PFSK-1 (cell line): ENCODE results near the gene ANKS1B.

Source experiments
- FOXP2 ChIP-seq: optimal IDR thresholded peaks from 2 replicates; pipeline ENCODE3; 2011; ENCODE audit warnings: borderline replicate concordance, control low read depth, inconsistent platforms; ENCODE audit not compliant: insufficient read depth; ENCODE audit errors: extremely low read length, extremely low read depth
- POLR2AphosphoS5 ChIP-seq: IDR thresholded peaks from 2 replicates; pipeline ENCODE4 v1.6.1; 2012; ENCODE audit warnings: low read depth, mild to moderate bottlenecking, control low read depth, low read length, moderate library complexity
- SIN3A ChIP-seq: IDR thresholded peaks from 2 replicates; pipeline ENCODE4 v1.6.1; 2012; ENCODE audit warnings: mild to moderate bottlenecking, low read length, moderate library complexity, borderline replicate concordance; ENCODE audit not compliant: insufficient read depth
- TAF1 ChIP-seq: IDR thresholded peaks from 2 replicates; pipeline ENCODE4 v1.6.1; 2012; ENCODE audit warnings: low read length, control low read depth, borderline replicate concordance; ENCODE audit not compliant: insufficient read depth
- TF ChIP-seq, protein P1 (sequence below), 2 experiments: IDR thresholded peaks; 2 replicates each; pipeline versions ENCODE4 v1.6.1 to v1.8.0; 2011 to 2012; ENCODE audit warnings: low read depth in 2 of 2, low read length in 2 of 2, control low read depth in 1 of 2, inconsistent platforms in 1 of 2, mild to moderate bottlenecking in 1 of 2, moderate library complexity in 1 of 2; ENCODE audit not compliant: insufficient read depth in 1 of 2

ANKS1B gene

DNA sequence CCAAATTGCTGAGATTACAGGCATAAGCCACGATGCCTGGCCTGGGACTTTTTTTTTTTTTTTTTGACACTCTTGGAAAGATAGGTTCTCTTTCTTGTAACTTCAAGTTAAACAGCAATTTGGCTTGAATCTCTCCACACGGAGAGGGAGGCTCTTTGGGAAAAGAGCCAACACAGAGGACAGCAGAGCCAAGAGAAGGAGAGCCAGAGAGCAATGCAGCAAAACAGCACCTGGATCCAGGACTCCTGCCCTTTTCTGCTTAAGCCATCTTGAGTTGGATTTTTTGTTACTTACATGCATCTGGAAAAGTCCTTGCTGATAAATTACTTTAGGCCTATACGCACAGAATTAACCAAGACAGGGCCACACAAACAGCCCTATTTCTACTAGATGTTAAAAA, 1162.9 kb downstream of the ANKS1B start:
- TF ChIP-seq FOXP2 = no peak
- TF ChIP-seq TAF1 = no peak
- TF ChIP-seq POLR2AphosphoS5 = no peak
- no peak for TF ChIP-seq SIN3A
- TF ChIP-seq, protein P1, sequence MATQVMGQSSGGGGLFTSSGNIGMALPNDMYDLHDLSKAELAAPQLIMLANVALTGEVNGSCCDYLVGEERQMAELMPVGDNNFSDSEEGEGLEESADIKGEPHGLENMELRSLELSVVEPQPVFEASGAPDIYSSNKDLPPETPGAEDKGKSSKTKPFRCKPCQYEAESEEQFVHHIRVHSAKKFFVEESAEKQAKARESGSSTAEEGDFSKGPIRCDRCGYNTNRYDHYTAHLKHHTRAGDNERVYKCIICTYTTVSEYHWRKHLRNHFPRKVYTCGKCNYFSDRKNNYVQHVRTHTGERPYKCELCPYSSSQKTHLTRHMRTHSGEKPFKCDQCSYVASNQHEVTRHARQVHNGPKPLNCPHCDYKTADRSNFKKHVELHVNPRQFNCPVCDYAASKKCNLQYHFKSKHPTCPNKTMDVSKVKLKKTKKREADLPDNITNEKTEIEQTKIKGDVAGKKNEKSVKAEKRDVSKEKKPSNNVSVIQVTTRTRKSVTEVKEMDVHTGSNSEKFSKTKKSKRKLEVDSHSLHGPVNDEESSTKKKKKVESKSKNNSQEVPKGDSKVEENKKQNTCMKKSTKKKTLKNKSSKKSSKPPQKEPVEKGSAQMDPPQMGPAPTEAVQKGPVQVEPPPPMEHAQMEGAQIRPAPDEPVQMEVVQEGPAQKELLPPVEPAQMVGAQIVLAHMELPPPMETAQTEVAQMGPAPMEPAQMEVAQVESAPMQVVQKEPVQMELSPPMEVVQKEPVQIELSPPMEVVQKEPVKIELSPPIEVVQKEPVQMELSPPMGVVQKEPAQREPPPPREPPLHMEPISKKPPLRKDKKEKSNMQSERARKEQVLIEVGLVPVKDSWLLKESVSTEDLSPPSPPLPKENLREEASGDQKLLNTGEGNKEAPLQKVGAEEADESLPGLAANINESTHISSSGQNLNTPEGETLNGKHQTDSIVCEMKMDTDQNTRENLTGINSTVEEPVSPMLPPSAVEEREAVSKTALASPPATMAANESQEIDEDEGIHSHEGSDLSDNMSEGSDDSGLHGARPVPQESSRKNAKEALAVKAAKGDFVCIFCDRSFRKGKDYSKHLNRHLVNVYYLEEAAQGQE (IDR thresholded peaks at IDR 0.05; ENCODE audit: insufficient read depth in 1 of 2, low read depth in 2 of 2, low read length in 2 of 2) = no peak

DNA sequence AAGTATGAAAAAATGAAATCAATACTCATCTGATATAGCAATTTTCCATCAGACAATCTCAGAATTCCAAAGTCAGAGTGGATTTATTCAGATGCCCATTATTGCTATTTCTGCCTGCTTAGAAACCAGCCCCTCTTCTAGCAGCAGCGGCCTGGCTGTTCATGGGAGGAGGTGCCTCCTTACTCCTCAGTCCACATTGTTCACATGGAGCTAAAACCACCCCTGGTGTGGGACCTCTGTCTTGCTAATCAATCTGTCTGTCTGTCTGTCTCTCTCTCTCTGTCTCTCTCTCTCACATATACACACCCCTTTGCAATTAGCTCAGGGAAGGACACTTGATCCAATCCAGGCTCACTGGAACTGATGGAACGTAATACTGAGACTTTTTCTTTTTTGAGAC, 1163.5 kb downstream of the ANKS1B start:
- TF ChIP-seq POLR2AphosphoS5 = no peak
- TF ChIP-seq FOXP2 = no peak
- no peak for TF ChIP-seq SIN3A
- no peak for TF ChIP-seq TAF1
- TF ChIP-seq, protein P1 (IDR thresholded peaks at IDR 0.05; ENCODE audit: insufficient read depth in 1 of 2, low read depth in 2 of 2, low read length in 2 of 2) = no peak

DNA sequence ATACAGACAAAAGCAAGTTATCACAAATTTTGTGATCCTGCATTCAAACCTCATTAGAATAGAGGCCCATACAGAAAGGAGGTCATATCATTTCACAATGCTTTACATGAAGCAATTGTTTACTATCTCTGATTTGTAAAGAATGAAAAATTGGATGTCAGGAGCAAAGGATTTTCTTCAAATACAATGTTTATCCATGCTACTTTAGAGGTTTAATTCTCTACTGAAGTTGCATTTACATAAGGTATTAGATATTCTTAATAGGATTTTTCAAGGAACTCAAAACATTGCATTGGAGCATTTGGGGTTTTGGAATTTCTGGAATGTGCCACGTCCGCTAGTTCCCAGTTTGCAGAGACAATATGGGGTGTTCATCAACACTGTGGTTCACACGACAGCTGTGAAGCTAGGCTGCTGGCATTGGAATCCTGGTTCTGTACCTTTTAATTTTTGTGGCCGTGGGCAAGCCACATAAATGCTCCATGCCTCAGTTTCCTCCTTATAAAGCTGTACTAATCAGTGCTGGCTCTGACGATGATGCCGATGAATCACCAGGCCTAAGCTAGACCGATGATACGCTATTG, 1164.8 kb downstream of the ANKS1B start:
- TF ChIP-seq FOXP2 (no peak), SIN3A (no peak), POLR2AphosphoS5 (no peak), TAF1 (no peak)
- TF ChIP-seq, protein P1 (IDR thresholded peaks at IDR 0.05; ENCODE audit: insufficient read depth in 1 of 2, low read depth in 2 of 2, low read length in 2 of 2) = no peak

DNA sequence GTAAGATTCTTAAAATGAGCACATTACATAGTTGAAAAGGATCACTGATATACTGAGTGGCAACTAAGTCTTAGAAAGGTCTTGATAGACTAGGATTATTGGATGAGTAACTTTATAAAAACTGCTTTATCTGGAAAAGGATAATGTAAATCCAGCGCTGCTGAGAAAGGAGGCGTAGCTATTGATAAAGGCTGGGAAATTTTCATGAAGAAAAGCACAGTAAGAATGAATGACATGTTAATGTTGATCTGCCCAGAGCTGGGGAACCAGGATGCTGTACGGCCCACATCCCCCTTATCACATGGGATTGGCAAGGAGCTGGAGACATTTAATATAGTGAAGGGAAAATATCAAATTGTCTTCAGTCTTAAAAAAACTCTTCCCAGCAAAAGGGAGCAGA, 1165.7 kb downstream of the ANKS1B start:
- TF ChIP-seq FOXP2 = no peak
- no peak for TF ChIP-seq POLR2AphosphoS5
- no peak for TF ChIP-seq TAF1
- no peak for TF ChIP-seq SIN3A
- TF ChIP-seq, protein P1 (IDR thresholded peaks at IDR 0.05; ENCODE audit: insufficient read depth in 1 of 2, low read depth in 2 of 2, low read length in 2 of 2) = no peak

DNA sequence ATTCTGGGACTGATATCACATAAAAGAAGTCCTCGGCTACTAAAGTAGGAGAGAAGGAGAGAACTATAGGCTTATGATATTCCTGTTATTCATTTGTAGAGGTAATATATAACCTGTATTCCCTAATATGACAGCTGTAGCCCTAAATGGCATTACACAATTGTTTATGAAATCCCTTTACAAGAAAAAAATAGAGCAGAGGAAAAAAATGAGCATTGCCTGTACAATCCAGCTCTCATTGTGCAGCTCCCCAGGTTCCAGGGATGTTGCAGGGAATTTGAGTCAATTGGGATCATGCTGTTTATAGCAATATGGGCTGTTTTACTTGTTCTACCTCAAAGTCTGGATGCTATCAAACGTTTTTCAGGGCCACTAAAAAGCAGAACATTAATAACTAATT, 1166.5 kb downstream of the ANKS1B start:
- TF ChIP-seq SIN3A (no peak), FOXP2 (no peak)
- TF ChIP-seq, protein P1 (IDR thresholded peaks at IDR 0.05; ENCODE audit: insufficient read depth in 1 of 2, low read depth in 2 of 2, low read length in 2 of 2) = no peak
